ENCODE results near the gene B4GALT1. TPM values are rescaled to one million over a fixed set of nuclear protein-coding genes. Genes with fewer than 3 reads are reported as not detected.

Gene B4GALT1
- total RNA-seq, 4 donors from 2014 or later: 45.1 to 68.7 (median 53.5) TPM

DNA sequence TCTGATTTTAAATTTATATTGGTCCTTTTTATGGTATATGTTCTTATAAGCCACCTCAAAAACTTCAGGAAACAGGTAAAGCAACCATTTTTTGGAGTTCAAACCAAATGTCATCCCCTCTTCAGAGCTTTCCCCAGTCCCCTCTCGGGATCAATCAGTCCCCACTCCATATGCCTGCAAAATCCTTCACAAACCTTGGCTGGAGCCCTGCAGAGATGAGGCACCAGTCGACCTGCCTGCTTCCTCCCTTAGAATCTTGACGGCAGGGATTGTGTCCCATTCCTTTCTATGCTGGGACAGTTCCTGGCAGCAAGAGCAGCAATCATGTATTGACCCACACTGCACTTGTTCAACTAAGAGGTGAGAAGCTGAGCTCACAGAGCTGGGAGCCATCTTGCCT lies 22.6 kb downstream of the B4GALT1 start:
- Histone ChIP-seq H3K9me3 (no peaks in the 10 kb centered on the region), H3K27ac (no peak overlapping the region), H3K4me1 (peaks cover 75% of the 10 kb centered on the region), H3K4me3 (no peak overlapping the region), H3K36me3 (no peaks in the 10 kb centered on the region), H3K27me3 (no peaks in the 10 kb centered on the region)
- WGBS: 82% methylated on average over 3 of the region's 3 CpGs
- no peak for TF ChIP-seq POLR2A (IDR thresholded peaks at IDR 0.05)
- TF ChIP-seq POLR2AphosphoS5 (IDR thresholded peaks at IDR 0.05): no peak
- TF ChIP-seq, protein P1, sequence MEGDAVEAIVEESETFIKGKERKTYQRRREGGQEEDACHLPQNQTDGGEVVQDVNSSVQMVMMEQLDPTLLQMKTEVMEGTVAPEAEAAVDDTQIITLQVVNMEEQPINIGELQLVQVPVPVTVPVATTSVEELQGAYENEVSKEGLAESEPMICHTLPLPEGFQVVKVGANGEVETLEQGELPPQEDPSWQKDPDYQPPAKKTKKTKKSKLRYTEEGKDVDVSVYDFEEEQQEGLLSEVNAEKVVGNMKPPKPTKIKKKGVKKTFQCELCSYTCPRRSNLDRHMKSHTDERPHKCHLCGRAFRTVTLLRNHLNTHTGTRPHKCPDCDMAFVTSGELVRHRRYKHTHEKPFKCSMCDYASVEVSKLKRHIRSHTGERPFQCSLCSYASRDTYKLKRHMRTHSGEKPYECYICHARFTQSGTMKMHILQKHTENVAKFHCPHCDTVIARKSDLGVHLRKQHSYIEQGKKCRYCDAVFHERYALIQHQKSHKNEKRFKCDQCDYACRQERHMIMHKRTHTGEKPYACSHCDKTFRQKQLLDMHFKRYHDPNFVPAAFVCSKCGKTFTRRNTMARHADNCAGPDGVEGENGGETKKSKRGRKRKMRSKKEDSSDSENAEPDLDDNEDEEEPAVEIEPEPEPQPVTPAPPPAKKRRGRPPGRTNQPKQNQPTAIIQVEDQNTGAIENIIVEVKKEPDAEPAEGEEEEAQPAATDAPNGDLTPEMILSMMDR (IDR thresholded peaks at IDR 0.05): no peak
- TF ChIP-seq EP300 (IDR thresholded peaks at IDR 0.05): no peak
- peak in 1 of 2 donors; percentile 11 for DNase-seq (ENCODE audit: low spot score in 2 of 2)

DNA sequence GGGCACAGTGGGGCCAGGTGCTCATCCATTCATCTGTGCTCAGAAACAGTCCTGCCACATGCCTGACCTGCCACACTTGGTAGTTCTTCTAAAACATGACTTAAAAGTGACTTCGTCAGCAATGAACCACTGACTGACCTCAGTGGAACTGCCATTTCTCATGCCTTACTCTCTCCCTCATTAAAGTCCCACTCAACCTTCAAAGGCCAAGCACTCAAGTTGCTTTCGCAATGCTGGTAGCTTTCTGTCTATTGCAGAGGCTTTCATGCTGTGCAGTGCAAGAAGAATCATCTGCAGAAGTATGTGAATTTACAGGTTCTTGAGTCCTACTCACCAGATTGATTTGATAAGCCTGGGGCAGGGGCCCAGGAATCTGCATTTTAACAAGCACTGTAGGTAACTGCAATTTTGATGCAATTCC lies 23.9 kb downstream of the B4GALT1 start:
- DNase-seq (ENCODE audit: low spot score in 2 of 2): peak; percentile 40 to 47
- Histone ChIP-seq H3K36me3 (no peaks in the 10 kb centered on the region), H3K4me1 (peaks cover 79% of the 10 kb centered on the region), H3K4me3 (no peak overlapping the region), H3K27ac (no peak overlapping the region), H3K27me3 (no peaks in the 10 kb centered on the region), H3K9me3 (no peaks in the 10 kb centered on the region)
- 86% methylated on average over 2 of the region's 2 CpGs for WGBS
- no peak for TF ChIP-seq POLR2AphosphoS5 (IDR thresholded peaks at IDR 0.05)
- TF ChIP-seq, protein P1 (IDR thresholded peaks at IDR 0.05): no peak
- TF ChIP-seq POLR2A (IDR thresholded peaks at IDR 0.05): no peak
- no peak for TF ChIP-seq EP300 (IDR thresholded peaks at IDR 0.05)

DNA sequence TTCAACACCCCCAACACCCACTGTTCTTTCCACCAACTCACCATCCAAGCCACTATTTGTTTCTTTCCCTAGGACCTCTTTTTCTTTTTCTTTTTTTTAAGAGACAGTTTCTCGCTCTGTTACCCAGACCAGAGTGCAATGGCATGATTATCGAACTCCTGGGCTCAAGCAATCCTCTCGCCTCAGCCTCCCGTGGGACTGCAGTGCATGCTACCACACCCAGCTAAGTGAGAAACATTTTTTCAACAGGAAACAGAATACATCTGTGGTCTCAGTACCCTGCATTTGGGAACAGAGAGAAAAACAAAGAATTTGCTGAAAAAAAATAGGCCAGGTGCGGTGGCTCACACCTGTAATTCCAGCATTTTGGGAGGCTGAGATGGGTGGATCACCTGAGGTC lies 24.6 kb downstream of the B4GALT1 start:
- Histone ChIP-seq H3K27ac (no peak overlapping the region), H3K4me1 (peaks cover 81% of the 10 kb centered on the region), H3K36me3 (no peaks in the 10 kb centered on the region), H3K9me3 (no peaks in the 10 kb centered on the region), H3K4me3 (no peak overlapping the region), H3K27me3 (no peaks in the 10 kb centered on the region)
- WGBS: 61% methylated on average over 5 of the region's 5 CpGs
- TF ChIP-seq EP300 (IDR thresholded peaks at IDR 0.05) (no peak), POLR2AphosphoS5 (IDR thresholded peaks at IDR 0.05) (no peak), POLR2A (IDR thresholded peaks at IDR 0.05) (no peak)
- TF ChIP-seq, protein P1 (IDR thresholded peaks at IDR 0.05): no peak
- DNase-seq (ENCODE audit: low spot score in 2 of 2): peak in 1 of 2 donors; percentile 28

DNA sequence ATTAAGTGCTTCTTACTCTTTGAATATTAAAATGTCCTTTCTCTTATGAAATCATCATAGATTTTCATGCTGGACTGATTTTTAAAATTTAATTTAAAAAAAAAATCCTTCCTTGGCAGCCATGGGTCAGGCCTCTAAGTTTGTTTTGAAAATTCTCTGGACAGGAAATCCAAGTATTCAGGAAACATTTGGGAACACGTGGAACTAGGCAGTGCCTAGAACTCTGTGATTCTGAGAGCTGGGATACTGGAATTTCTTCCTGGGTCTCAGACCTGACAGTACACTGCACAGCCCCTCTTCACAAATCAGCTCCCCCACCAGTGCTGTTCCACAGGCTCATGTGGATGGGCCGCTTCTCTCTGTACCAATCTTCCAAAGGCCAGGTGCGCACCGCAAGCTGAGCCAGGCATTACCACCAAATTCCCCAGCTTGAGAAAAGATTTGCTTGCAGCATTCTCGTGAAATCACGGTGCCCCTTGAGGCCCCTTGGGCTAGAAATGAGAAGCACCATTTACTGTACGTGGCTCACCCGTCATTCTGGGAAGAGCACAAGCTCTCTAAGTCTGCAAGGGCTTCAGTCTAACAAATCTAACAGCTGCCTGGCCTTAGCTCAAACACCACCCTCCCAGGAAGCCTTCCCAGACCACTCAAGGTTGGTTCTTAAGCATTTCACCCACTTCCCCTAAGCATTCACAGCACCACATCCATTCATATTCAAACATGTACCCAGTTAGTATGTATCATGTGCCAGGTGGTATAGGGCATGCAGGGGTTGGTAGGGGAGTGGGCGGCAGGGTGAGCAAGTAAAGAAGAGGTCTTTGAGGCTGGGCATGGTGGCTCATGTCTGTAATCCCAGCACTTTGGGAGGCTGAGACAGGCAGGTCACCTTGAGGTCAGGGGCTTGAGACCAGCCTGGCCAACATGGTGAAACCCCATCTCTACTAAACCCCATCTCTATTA lies 26.5 kb downstream of the B4GALT1 start:
- WGBS: 67% methylated on average over 9 of the region's 9 CpGs
- DNase-seq (ENCODE audit: low spot score in 2 of 2): peak; percentile 52 to 71
- Histone ChIP-seq H3K4me3 (no peak overlapping the region), H3K9me3 (no peaks in the 10 kb centered on the region), H3K27ac (peak overlapping the region; percentile 58), H3K36me3 (no peaks in the 10 kb centered on the region), H3K27me3 (no peaks in the 10 kb centered on the region), H3K4me1 (peaks cover 92% of the 10 kb centered on the region)
- no peak for TF ChIP-seq EP300 (IDR thresholded peaks at IDR 0.05)
- TF ChIP-seq, protein P1 (IDR thresholded peaks at IDR 0.05): no peak
- no peak for TF ChIP-seq POLR2AphosphoS5 (IDR thresholded peaks at IDR 0.05)
- TF ChIP-seq POLR2A (IDR thresholded peaks at IDR 0.05): no peak
